HCT116 (cell line): ENCODE results near the gene RAB31. TPM values are rescaled to one million over a fixed set of nuclear protein-coding genes. Genes with fewer than 3 reads are reported as not detected.

Experiments used
- ATAC-seq: fragments of 200-7000 bp; cut with Tn5 transposase; 2 replicates; pipeline ENCODE4 v1.9.1; 2020; ENCODE audit warnings: mild to moderate bottlenecking, moderate library complexity
- BruUV-seq: library from RNA; stranded (reverse); fragments of 400-500 nt; replicated peaks from 2 replicates; lab custom pipeline; 2021; lab: Mats Ljungman, UMichigan
- CTCF ChIA-PET: fragments of 300-600 bp; sonication (Branson Sonifier 250); formaldehyde crosslinking; loops from one replicate; lab custom pipeline; 2021; ENCODE audit warnings: antibody characterized with exemption; lab: Charles Lee
- POLR2A ChIA-PET: fragments of 300-600, 350-600 bp; sonication (Branson Sonifier 250); formaldehyde crosslinking; loops from one replicate; lab custom pipeline; 2021; ENCODE audit warnings: antibody characterized with exemption; lab: Charles Lee
- RAD21 ChIA-PET, 2 experiments: fragments of 300-600 bp; sonication (Branson Sonifier 250); formaldehyde crosslinking; loops; one replicate each; lab custom pipeline; 2023; ENCODE audit warnings: low total read pairs in 2 of 2; ENCODE audit not compliant: uncharacterized antibody in 2 of 2, unreplicated experiment in 2 of 2, low non-redundant PET in 1 of 2; lab: Charles Lee
- DNase-seq: peaks from one replicate; pipeline ENCODE4 v3.0.0-alpha.2; 2010; ENCODE audit warnings: low read depth, low spot score
- H2AFZ ChIP-seq: fragments of 200-600 bp; shearing (Covaris generic), sonication (generic); 2 replicates; pipeline ENCODE4 v1.6.1; 2017; ENCODE audit warnings: low read depth, mixed run types, mixed read lengths, antibody characterized with exemption, low read length; ENCODE audit not compliant: poor library complexity, severe bottlenecking
- H3K27ac ChIP-seq: 2 replicates; pipeline ENCODE4 v1.5.1; 2012; ENCODE audit warnings: low read depth, low read length
- H3K27me3 ChIP-seq: fragments of 200-600 bp; sonication (generic); 2 replicates; pipeline ENCODE4 v1.6.1; 2016; ENCODE audit warnings: mixed run types, low read length, mixed read lengths; ENCODE audit not compliant: insufficient read depth
- H3K36me3 ChIP-seq, 2 experiments: fragments of 200-500 bp in 1 of 2; fragments of 200-600 bp in 1 of 2; sonication (Bioruptor generic) in 1 of 2; sonication (generic) in 1 of 2; 2 replicates each; pipeline versions ENCODE4 v1.5.1 to v1.6.1; 2014 to 2016; ENCODE audit warnings: low read length in 2 of 2, inconsistent platforms in 1 of 2, mixed read lengths in 1 of 2, mixed run types in 1 of 2; ENCODE audit not compliant: insufficient read depth in 2 of 2, control insufficient read depth in 1 of 2
- H3K4me1 ChIP-seq, 2 experiments: fragments of 200-600 bp in 1 of 2; sonication (generic) in 1 of 2; 2 replicates each; pipeline versions ENCODE4 v1.5.1 to v1.6.1; 2012 to 2017; ENCODE audit warnings: low read length in 2 of 2, inconsistent platforms in 1 of 2, mild to moderate bottlenecking in 1 of 2, mixed read lengths in 1 of 2, mixed run types in 1 of 2, moderate library complexity in 1 of 2; ENCODE audit not compliant: insufficient read depth in 2 of 2, control insufficient read depth in 1 of 2
- H3K4me2 ChIP-seq: fragments of 200-600 bp; sonication (generic); 2 replicates; pipeline ENCODE4 v1.6.1; 2017; ENCODE audit warnings: mixed run types, low read length, mixed read lengths
- H3K4me3 ChIP-seq, 2 experiments: fragments of 200-600 bp in 1 of 2; sonication (generic) in 1 of 2; replicated peaks in 1 of 2; 2 replicates each; pipeline ENCODE4 v1.5.1; 2011 to 2016; ENCODE audit warnings: low read length in 2 of 2, control low read depth in 1 of 2, low read depth in 1 of 2, mild to moderate bottlenecking in 1 of 2, mixed read lengths in 1 of 2, mixed run types in 1 of 2
- H3K79me2 ChIP-seq: fragments of 200-600 bp; sonication (generic); 2 replicates; pipeline ENCODE4 v1.6.1; 2017; ENCODE audit warnings: mild to moderate bottlenecking, mixed run types, low read length, moderate library complexity, mixed read lengths; ENCODE audit not compliant: insufficient read depth
- H3K9ac ChIP-seq: fragments of 200-600 bp; sonication (generic); 2 replicates; pipeline ENCODE4 v1.6.1; 2016; ENCODE audit warnings: low read length, mixed read lengths
- H3K9me2 ChIP-seq: fragments of 200-600 bp; sonication (generic), shearing (Covaris generic); 2 replicates; pipeline ENCODE4 v1.6.1; 2017; ENCODE audit warnings: mixed run types, mild to moderate bottlenecking, moderate library complexity; ENCODE audit not compliant: insufficient read depth
- H3K9me3 ChIP-seq, 2 experiments: fragments of 200-500 bp in 1 of 2; fragments of 200-600 bp in 1 of 2; sonication (Bioruptor generic) in 1 of 2; sonication (generic) in 1 of 2; 2 replicates each; pipeline ENCODE4 v1.6.1; 2014 to 2017; ENCODE audit warnings: low read length in 2 of 2, mixed read lengths in 2 of 2, inconsistent platforms in 1 of 2, low read depth in 1 of 2, mild to moderate bottlenecking in 1 of 2, mixed run types in 1 of 2, moderate library complexity in 1 of 2; ENCODE audit not compliant: control insufficient read depth in 1 of 2, insufficient read depth in 1 of 2
- H4K20me1 ChIP-seq: fragments of 200-600 bp; sonication (generic), shearing (Covaris generic); 2 replicates; pipeline ENCODE4 v1.6.1; 2017; ENCODE audit warnings: mixed run types, mild to moderate bottlenecking, moderate library complexity; ENCODE audit not compliant: insufficient read depth
- ATF3 ChIP-seq: IDR thresholded peaks from 2 replicates; pipeline ENCODE4 v1.6.1; 2012
- CBX3 ChIP-seq: IDR thresholded peaks from 2 replicates; pipeline ENCODE4 v1.6.1; 2012; ENCODE audit warnings: low read depth
- CTCF ChIP-seq, 3 experiments: fragments of 200-600 bp in 1 of 3; sonication (generic) in 1 of 3; IDR thresholded peaks in 2 of 3; conservative IDR thresholded peaks in 1 of 3; 2 replicates each; pipeline ENCODE4 v1.5.1; 2012 to 2017; ENCODE audit warnings: low read depth in 2 of 3, low read length in 2 of 3, antibody characterized with exemption in 1 of 3, borderline replicate concordance in 1 of 3, control low read depth in 1 of 3, mild to moderate bottlenecking in 1 of 3, mixed read lengths in 1 of 3, mixed run types in 1 of 3, moderate library complexity in 1 of 3; ENCODE audit not compliant: insufficient read depth in 1 of 3
- EGR1 ChIP-seq: IDR thresholded peaks from 2 replicates; pipeline ENCODE4 v1.6.1; 2012; ENCODE audit warnings: low read depth
- ELF1 ChIP-seq: IDR thresholded peaks from 2 replicates; pipeline ENCODE4 v1.6.1; 2012; ENCODE audit warnings: low read depth, borderline replicate concordance
- EZH2 ChIP-seq: fragments of 200-600 bp; sonication (generic); IDR thresholded peaks from 2 replicates; pipeline ENCODE4 v1.6.1; 2017; ENCODE audit warnings: antibody characterized with exemption, mixed run types
- EZH2phosphoT487 ChIP-seq: fragments of 200-600 bp; IDR thresholded peaks from 2 replicates; pipeline ENCODE4 v1.6.1; 2018; ENCODE audit warnings: antibody characterized with exemption, borderline replicate concordance
- MAX ChIP-seq: IDR thresholded peaks from 2 replicates; pipeline ENCODE4 v1.6.1; 2012
- POLR2A ChIP-seq: IDR thresholded peaks from 2 replicates; pipeline ENCODE4 v1.7.0; 2011; ENCODE audit warnings: borderline replicate concordance; ENCODE audit not compliant: insufficient read depth, insufficient read length; ENCODE audit errors: extremely low read depth
- POLR2AphosphoS5 ChIP-seq: IDR thresholded peaks from 2 replicates; pipeline ENCODE4 v1.6.1; 2011; ENCODE audit warnings: mild to moderate bottlenecking, low read depth, low read length, moderate library complexity
- REST ChIP-seq: IDR thresholded peaks from 2 replicates; pipeline ENCODE4 v1.6.1; 2012; ENCODE audit warnings: low read depth
- SIN3A ChIP-seq: IDR thresholded peaks from 2 replicates; pipeline ENCODE4 v1.6.1; 2012; ENCODE audit warnings: low read depth
- SP1 ChIP-seq: IDR thresholded peaks from 2 replicates; pipeline ENCODE4 v1.6.1; 2012; ENCODE audit warnings: low read depth
- SRF ChIP-seq: IDR thresholded peaks from 2 replicates; pipeline ENCODE4 v1.6.1; 2012; ENCODE audit warnings: low read depth
- TCF7L2 ChIP-seq: IDR thresholded peaks from 2 replicates; pipeline ENCODE4 v1.7.0; 2011; ENCODE audit warnings: borderline replicate concordance, inconsistent platforms; ENCODE audit not compliant: insufficient read depth, insufficient read length; ENCODE audit errors: extremely low read depth
- YY1 ChIP-seq: IDR thresholded peaks from 2 replicates; pipeline ENCODE4 v1.6.1; 2011; ENCODE audit warnings: low read length, low read depth, moderate library complexity, mild to moderate bottlenecking; ENCODE audit not compliant: insufficient replicate concordance; ENCODE audit errors: extremely low read depth
- ZFX ChIP-seq: fragments of 450-650 bp; IDR thresholded peaks from 2 replicates; pipeline ENCODE4 v1.6.1; 2017
- ZNF274 ChIP-seq: fragments of 200-500 bp; sonication (Bioruptor generic); IDR thresholded peaks from 2 replicates; pipeline ENCODE4 v1.6.1; 2014; ENCODE audit warnings: mild to moderate bottlenecking, low read depth, low read length, inconsistent platforms
- intact Hi-C: fragments of 100-400 bp; cut with micrococcal nuclease; formaldehyde crosslinking; loops from 2 replicates; pipeline ENCODE4 v1.10.0; 2022
- total RNA-seq: library from RNA; stranded (reverse); gene quantifications from one replicate; pipeline ENCODE4 v1.2.1, GENCODE V29; 2021; ENCODE audit not compliant: unreplicated experiment

The RAB31 gene
- total RNA-seq, 1 experiment from 2014 or later: 46.9 TPM

- Histone ChIP-seq H3K4me1 (peaks cover 2 to 11% of the 10 kb centered on the region in 2 experiments; a peak in 1 of 4 replicates), H3K79me2 (no peaks in the 10 kb centered on the region)
- RAD21 ChIA-PET: no interaction called here
Observed at GRCh38 chr18:9751371-9752031, 43.4 kb downstream of the RAB31 start.

More at GRCh38 chr18:9751371-9752031, 43.4 kb downstream of the RAB31 start:
- H3K4me3 ChIP-seq: no peak overlapping the region
- H3K9me3 ChIP-seq: no peaks in the 10 kb centered on the region
- no TSS peak for BruUV-seq
- ATAC-seq (no peak), DNase-seq (no peak)
- H4K20me1 ChIP-seq: no peaks in the 10 kb centered on the region
- no peak overlapping the region for H3K27ac ChIP-seq
- no peaks in the 10 kb centered on the region for H3K36me3 ChIP-seq
- no peak overlapping the region for H3K4me2 ChIP-seq
- H3K9ac ChIP-seq: no peak overlapping the region
- TF ChIP-seq CBX3 (no peak), ZFX (no peak), MAX (no peak), EGR1 (no peak), EZH2phosphoT487 (no peak), SIN3A (no peak), POLR2AphosphoS5 (no peak), YY1 (no peak), SRF (no peak), SP1 (no peak), POLR2A (no peak), REST (no peak), ELF1 (no peak), ZNF274 (no peak), TCF7L2 (no peak), CTCF (IDR thresholded peaks at IDR 0.05 in 2 of 3, conservative IDR thresholded peaks at IDR 0.05 in 1 of 3; ENCODE audit: borderline replicate concordance in 1 of 3, insufficient read depth in 1 of 3, low read depth in 2 of 3, low read length in 2 of 3) (no peak), EZH2 (no peak), ATF3 (no peak)
- ChIA-PET CTCF (no interaction called here), POLR2A (no interaction called here)
- no peaks in the 10 kb centered on the region for H3K27me3 ChIP-seq
- intact Hi-C loops: no loop called here
- no peak overlapping the region for H2AFZ ChIP-seq
- H3K9me2 ChIP-seq: 0 out of 2 replicates have a peak, but pooled peaks cover 3% of the 10 kb centered on the region
